Measurements from ENCODE around the gene GARRE1.
"Not testable (repeated sequence)": the region's sequence is repeated elsewhere in the genome, so short reads cannot be mapped to it uniquely, and the experiment has no call there.

The GARRE1 gene

GRCh38 chr19:34243876-34244578 lies 10.3 kb upstream of the GARRE1 start:
- TF ChIP-seq CTCF (IDR thresholded peaks at IDR 0.05; ENCODE audit: extremely low read depth, missing control alignments) = no peak
- DNase-seq (ENCODE audit: low spot score) = no peak

DNA sequence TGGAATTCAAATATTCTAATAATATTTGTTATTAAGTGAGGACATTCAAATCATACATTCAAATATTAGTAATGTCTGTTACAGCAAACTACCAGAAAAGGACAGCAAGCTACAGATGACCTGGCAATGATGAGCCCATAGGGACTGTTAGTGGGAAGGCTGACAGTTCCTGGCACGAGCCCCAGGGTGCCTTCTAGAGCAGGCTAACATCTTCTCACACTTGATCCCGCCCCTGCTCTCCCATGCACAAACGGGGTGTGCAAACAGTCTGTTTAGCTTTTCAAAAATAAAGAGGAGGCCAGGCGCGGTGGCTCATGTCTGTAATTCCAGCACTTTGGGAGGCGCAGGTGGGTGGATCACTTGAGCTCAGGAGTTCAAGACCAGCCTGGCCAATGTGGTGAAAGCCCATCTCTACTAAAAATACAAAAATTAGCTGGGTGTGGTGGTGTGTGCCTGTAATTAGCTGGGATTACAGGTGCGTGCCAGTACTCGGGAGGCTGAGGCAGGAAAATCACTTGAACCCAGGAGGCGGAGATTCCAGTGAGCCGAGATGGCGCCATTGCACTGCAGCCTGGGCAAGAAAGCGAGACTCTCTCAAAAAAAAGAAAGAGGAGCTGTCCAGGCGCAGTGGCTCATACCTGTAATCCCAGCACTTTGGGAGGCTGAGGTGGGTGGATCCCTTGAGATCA lies 9.6 kb upstream of the GARRE1 start:
- TF ChIP-seq CTCF (IDR thresholded peaks at IDR 0.05; ENCODE audit: extremely low read depth, missing control alignments) = no peak
- DNase-seq (ENCODE audit: low spot score) = no peak

GRCh38 chr19:34246340-34246739 lies 8.0 kb upstream of the GARRE1 start:
- no peak for DNase-seq (ENCODE audit: low spot score)
- no peak for TF ChIP-seq CTCF (IDR thresholded peaks at IDR 0.05; ENCODE audit: extremely low read depth, missing control alignments)

DNA sequence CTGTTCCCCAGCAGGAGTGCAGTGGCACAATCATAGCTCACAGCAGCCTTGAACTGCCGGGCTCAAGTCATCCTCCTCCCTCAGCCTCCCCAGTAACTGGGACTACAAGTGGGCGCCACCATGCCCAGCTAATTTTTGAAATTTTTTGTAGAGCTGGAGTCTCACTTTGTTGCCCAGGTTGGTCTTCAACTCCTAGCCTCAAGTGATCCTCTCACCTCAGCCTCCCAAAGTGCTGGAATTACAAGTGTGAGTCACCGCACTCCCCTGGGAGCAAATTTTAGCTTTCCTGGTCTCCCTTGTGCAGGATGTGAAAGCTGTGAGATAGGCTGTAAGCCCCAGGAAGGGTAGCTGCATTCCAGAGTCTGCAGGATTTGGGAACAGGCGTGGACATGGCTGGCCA lies 5.4 kb upstream of the GARRE1 start:
- no peak for TF ChIP-seq CTCF (IDR thresholded peaks at IDR 0.05; ENCODE audit: extremely low read depth, missing control alignments)
- no peak for DNase-seq (ENCODE audit: low spot score)

DNA sequence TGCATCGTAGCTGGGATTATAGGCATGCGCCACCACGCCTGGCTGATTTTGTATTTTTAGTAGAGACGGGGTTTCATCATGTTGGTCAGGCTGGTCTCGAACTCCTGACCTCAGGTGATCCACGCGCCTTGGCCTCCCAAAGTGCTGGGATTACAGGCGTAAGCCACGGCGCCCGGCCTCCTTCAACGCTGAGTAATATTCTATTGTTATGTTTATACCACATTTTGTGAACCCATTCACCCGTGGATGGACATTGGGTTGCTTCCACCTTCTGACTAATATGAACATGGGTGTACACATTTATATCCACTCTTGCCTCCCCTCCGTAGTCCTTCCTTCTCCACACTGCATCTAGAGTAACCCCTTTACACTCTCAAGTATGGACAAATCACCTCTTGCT lies 1.2 kb upstream of the GARRE1 start:
- DNase-seq (ENCODE audit: low spot score) = not testable (repeated sequence)

- not testable (repeated sequence) for DNase-seq (ENCODE audit: low spot score)
Measured at GRCh38 chr19:34253681-34254045, 691 bp upstream of the GARRE1 start.

DNA sequence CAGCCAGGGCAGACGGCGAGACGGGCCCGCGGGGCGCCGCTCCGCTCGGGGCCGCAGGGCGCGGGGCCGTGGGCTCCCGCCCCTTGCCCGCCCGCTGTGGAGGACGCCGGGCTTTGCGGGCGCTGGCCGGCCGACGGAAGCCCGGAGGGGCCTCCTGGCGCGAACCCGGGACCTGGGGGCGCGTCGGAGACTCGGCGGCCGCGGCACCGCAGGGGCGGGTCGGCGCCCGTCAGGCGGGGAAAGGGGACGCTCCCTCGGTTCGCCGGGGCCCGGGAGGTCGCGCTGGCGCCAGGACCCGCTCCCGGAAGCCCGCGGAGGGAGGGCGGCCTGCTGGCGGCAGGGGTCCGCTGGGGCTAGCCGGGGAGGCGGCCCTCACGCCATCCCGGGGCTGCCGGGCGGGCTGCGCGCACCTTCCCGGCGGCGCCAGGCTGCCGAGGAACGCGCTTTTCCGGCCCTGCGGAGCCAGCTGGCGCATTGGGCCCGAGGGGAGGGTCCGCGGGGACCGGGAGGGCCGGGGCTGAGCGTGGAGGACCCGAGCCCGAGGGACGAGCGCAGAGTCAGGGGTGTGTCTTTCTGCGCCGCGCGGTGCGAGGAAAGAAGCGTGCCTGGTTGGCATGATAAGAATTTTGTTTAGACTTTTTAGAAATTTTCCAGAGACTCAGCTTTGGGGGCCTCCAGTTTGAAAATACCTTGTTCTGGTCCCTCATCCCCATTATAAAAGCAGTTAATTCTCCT lies 511 bp downstream of the GARRE1 start:
- TF ChIP-seq CTCF (IDR thresholded peaks at IDR 0.05; ENCODE audit: extremely low read depth, missing control alignments) = no peak
- peak; percentile 86 for DNase-seq (ENCODE audit: low spot score)

GRCh38 chr19:34255546-34255945 lies 1.2 kb downstream of the GARRE1 start:
- DNase-seq (ENCODE audit: low spot score) = no peak
- TF ChIP-seq CTCF (IDR thresholded peaks at IDR 0.05; ENCODE audit: extremely low read depth, missing control alignments) = no peak

All from GM20000 (cell line).